ENCODE data around the gene HPD. TPM values are rescaled to one million over a fixed set of nuclear protein-coding genes. Genes with fewer than 3 reads are reported as not detected.

Gene HPD
- polyA plus RNA-seq, 1 of the 3 experiments (the other 2 are of a cell fraction) = 1.9 TPM

DNA sequence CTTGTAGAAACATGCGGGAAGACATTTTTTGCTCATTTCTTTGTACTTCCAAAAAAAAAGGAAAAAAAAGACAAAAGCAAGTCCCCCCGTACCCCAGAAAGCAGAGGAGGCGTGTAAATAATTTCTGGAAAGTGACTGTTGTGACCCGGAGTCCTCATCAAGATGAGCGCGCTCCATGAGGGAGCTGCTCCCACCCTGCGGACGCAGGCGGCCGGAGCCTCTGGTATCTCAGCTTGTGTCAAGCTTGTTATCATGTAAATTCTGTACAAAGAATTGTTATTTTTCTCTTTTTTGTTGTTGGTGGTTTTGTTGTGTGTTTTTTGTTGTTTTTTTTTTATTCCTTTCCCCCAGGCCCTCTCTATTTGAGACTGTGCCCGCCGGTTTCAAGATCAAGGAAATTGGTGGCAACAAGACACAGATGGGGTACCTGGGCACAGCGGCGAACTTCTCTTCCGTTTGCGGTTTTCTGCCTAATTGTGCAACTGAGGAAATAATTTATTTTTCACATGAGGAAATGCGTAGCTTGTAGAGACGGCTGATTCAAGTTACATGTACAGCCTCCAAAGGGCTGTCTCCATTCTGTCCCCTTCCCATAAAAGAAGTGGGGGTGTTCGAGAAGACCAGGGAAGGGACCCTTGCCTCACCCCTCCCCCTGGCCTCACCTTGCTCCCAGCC, 27.0 kb downstream of the HPD start:
- POLR2A ChIA-PET = no interaction called here
- H3K4me3 ChIP-seq (ENCODE audit: low read depth in 2 of 2, low read length in 1 of 2) = no peak overlapping the region
- WGBS (ENCODE audit: low lambda C conversion rate) = 97% methylated on average over 19 of the region's 19 CpGs

DNA sequence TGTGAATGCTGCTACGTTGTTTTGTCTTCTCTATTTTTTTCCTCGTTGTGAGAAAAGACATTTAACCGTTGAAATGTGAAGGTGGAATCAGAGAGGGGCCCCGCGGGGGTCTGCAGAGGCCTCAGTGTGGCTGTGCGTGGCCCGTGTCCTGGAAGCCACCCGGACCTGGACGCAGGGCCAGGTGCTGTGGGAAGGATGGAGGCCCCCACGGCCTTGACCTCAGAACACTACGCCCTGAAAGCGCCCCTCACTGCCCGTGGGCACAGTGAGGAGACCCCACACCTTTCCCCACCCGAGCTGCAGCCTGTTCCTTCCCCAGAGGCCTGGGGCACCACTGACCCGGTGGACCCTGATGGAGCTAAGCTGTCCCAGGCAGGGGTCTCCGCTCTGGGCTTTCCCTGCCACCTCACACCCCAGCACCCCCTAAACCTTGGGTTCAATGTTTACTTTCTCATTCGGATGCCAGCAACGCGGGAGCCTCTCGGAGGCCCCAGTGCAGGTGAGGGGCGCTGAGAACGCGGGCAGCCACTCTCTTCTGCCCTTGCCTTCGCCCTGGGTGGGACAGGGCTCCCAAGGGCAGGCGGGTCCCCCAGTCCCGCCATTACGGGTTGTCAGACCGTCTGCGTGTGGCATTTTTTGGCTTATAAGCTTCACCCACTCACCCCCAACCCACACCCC, 27.9 kb downstream of the HPD start:
- H3K9ac ChIP-seq = no peak overlapping the region
- 95% methylated on average over 21 of the region's 29 CpGs for WGBS (ENCODE audit: low lambda C conversion rate)
- H3K9me2 ChIP-seq = no peaks in the 10 kb centered on the region
- peaks cover 22% of the 10 kb centered on the region for H3F3A ChIP-seq (replicated peaks; ENCODE audit: insufficient read depth)
- no peaks in the 10 kb centered on the region for H3K9me3 ChIP-seq
- H3K36me3 ChIP-seq (replicated peaks in 1 of 2; ENCODE audit: control insufficient read depth in 1 of 2, insufficient read depth in 2 of 2, low read length in 1 of 2) = peaks cover 13 to 39% of the 10 kb centered on the region in 2 experiments
- H2AFZ ChIP-seq (ENCODE audit: low read depth) = no peak overlapping the region
- H3K4me3 ChIP-seq (ENCODE audit: low read depth in 2 of 2, low read length in 1 of 2) = no peak overlapping the region
- CTCF ChIA-PET = interaction anchor here (2.1 to 5.7 kb wide), 2 partner anchors 19 to 36 kb away, joined by 9 to 50 read pairs; partner anchors contain the start of gene RHOF
- no peaks in the 10 kb centered on the region for H3K27me3 ChIP-seq (ENCODE audit: insufficient read depth)
- no peaks in the 10 kb centered on the region for H3K79me2 ChIP-seq (ENCODE audit: insufficient read depth)
- no peaks in the 10 kb centered on the region for H4K20me1 ChIP-seq (ENCODE audit: insufficient read depth)
- no peak for DNase-seq
- TF ChIP-seq TAF1 (IDR thresholded peaks at IDR 0.05; ENCODE audit: borderline replicate concordance, low read depth, low read length) (no peak), FOSL2 (IDR thresholded peaks at IDR 0.05; ENCODE audit: borderline replicate concordance, low read depth) (no peak), RCOR1 (IDR thresholded peaks at IDR 0.05; ENCODE audit: low read length) (no peak), ELF1 (IDR thresholded peaks at IDR 0.05) (no peak), JUND (IDR thresholded peaks at IDR 0.05) (no peak), NRF1 (IDR thresholded peaks at IDR 0.05; ENCODE audit: low read depth, low read length) (no peak), TEAD4 (IDR thresholded peaks at IDR 0.05; ENCODE audit: borderline replicate concordance, insufficient read depth) (no peak)
- TF ChIP-seq, protein P1, sequence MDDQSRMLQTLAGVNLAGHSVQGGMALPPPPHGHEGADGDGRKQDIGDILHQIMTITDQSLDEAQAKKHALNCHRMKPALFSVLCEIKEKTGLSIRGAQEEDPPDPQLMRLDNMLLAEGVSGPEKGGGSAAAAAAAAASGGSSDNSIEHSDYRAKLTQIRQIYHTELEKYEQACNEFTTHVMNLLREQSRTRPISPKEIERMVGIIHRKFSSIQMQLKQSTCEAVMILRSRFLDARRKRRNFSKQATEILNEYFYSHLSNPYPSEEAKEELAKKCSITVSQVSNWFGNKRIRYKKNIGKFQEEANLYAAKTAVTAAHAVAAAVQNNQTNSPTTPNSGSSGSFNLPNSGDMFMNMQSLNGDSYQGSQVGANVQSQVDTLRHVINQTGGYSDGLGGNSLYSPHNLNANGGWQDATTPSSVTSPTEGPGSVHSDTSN (IDR thresholded peaks at IDR 0.05) = no peak
- TF ChIP-seq, protein P2, sequence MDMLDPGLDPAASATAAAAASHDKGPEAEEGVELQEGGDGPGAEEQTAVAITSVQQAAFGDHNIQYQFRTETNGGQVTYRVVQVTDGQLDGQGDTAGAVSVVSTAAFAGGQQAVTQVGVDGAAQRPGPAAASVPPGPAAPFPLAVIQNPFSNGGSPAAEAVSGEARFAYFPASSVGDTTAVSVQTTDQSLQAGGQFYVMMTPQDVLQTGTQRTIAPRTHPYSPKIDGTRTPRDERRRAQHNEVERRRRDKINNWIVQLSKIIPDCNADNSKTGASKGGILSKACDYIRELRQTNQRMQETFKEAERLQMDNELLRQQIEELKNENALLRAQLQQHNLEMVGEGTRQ (IDR thresholded peaks at IDR 0.05; ENCODE audit: borderline replicate concordance, low read depth, low read length) = no peak
- H3K27ac ChIP-seq (ENCODE audit: low read depth in 2 of 2, low read length in 1 of 2) = no peak overlapping the region
- H3K4me1 ChIP-seq (ENCODE audit: control insufficient read depth in 1 of 2, insufficient read depth in 2 of 2, low read depth in 1 of 2, low read length in 1 of 2) = peaks cover 0 to 4% of the 10 kb centered on the region in 2 experiments; a peak in 1 of 4 replicates
- no peak overlapping the region for H3K4me2 ChIP-seq
- POLR2A ChIA-PET = no interaction called here

More for the DNA sequence above, 27.0 kb downstream of the HPD start:
- no peaks in the 10 kb centered on the region for H4K20me1 ChIP-seq (ENCODE audit: insufficient read depth)
- no peak for TF ChIP-seq SMC3 (IDR thresholded peaks at IDR 0.05; ENCODE audit: low read depth, low read length)
- TF ChIP-seq, protein P3, sequence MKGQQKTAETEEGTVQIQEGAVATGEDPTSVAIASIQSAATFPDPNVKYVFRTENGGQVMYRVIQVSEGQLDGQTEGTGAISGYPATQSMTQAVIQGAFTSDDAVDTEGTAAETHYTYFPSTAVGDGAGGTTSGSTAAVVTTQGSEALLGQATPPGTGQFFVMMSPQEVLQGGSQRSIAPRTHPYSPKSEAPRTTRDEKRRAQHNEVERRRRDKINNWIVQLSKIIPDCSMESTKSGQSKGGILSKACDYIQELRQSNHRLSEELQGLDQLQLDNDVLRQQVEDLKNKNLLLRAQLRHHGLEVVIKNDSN (IDR thresholded peaks at IDR 0.05; ENCODE audit: borderline replicate concordance, low read depth) = no peak
- no peak for TF ChIP-seq JUND (IDR thresholded peaks at IDR 0.05)
- TF ChIP-seq NFIC (IDR thresholded peaks at IDR 0.05; ENCODE audit: borderline replicate concordance) = no peak
- TF ChIP-seq EP300 (IDR thresholded peaks at IDR 0.05; ENCODE audit: borderline replicate concordance in 1 of 2, low read depth in 1 of 2, low read length in 1 of 2) = no peak
- no peak for TF ChIP-seq TAF1 (IDR thresholded peaks at IDR 0.05; ENCODE audit: borderline replicate concordance, low read depth, low read length)
- TF ChIP-seq CHD2 (IDR thresholded peaks at IDR 0.05; ENCODE audit: low read length, partially characterized antibody) = no peak
- TF ChIP-seq YY1 (IDR thresholded peaks at IDR 0.05; ENCODE audit: low read depth) = no peak
- no peak for TF ChIP-seq FOXM1 (IDR thresholded peaks at IDR 0.05; ENCODE audit: low read depth)
- TF ChIP-seq, protein P4, sequence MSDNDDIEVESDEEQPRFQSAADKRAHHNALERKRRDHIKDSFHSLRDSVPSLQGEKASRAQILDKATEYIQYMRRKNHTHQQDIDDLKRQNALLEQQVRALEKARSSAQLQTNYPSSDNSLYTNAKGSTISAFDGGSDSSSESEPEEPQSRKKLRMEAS (IDR thresholded peaks at IDR 0.05; ENCODE audit: low read depth) = no peak
- TF ChIP-seq SIN3A (IDR thresholded peaks at IDR 0.05; ENCODE audit: borderline replicate concordance, low read depth, low read length) = no peak
- no peak for TF ChIP-seq FOSL2 (IDR thresholded peaks at IDR 0.05; ENCODE audit: borderline replicate concordance, low read depth)
- TF ChIP-seq, protein P5, sequence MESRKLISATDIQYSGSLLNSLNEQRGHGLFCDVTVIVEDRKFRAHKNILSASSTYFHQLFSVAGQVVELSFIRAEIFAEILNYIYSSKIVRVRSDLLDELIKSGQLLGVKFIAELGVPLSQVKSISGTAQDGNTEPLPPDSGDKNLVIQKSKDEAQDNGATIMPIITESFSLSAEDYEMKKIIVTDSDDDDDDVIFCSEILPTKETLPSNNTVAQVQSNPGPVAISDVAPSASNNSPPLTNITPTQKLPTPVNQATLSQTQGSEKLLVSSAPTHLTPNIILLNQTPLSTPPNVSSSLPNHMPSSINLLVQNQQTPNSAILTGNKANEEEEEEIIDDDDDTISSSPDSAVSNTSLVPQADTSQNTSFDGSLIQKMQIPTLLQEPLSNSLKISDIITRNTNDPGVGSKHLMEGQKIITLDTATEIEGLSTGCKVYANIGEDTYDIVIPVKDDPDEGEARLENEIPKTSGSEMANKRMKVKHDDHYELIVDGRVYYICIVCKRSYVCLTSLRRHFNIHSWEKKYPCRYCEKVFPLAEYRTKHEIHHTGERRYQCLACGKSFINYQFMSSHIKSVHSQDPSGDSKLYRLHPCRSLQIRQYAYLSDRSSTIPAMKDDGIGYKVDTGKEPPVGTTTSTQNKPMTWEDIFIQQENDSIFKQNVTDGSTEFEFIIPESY (IDR thresholded peaks at IDR 0.05; ENCODE audit: borderline replicate concordance, low read depth) = no peak
- H3K9me3 ChIP-seq = no peaks in the 10 kb centered on the region
- no peak overlapping the region for H3K9ac ChIP-seq
- no peaks in the 10 kb centered on the region for H3K27me3 ChIP-seq (ENCODE audit: insufficient read depth)
- H3K36me3 ChIP-seq (replicated peaks in 1 of 2; ENCODE audit: control insufficient read depth in 1 of 2, insufficient read depth in 2 of 2, low read length in 1 of 2) = peaks cover 13 to 39% of the 10 kb centered on the region in 2 experiments
- DNase-seq = no peak
- peaks cover 22% of the 10 kb centered on the region for H3F3A ChIP-seq (replicated peaks; ENCODE audit: insufficient read depth)
- no peak overlapping the region for H3K4me2 ChIP-seq
- no peaks in the 10 kb centered on the region for H3K9me2 ChIP-seq
- H2AFZ ChIP-seq (ENCODE audit: low read depth) = no peak overlapping the region
- no peak overlapping the region for H3K27ac ChIP-seq (ENCODE audit: low read depth in 2 of 2, low read length in 1 of 2)
- CTCF ChIA-PET = interaction anchor here (2.1 kb wide), 1 partner anchor 37 kb away, joined by 9 read pairs; the partner anchor contains the start of gene RHOF
- no peaks in the 10 kb centered on the region for H3K79me2 ChIP-seq (ENCODE audit: insufficient read depth)
- H3K4me1 ChIP-seq (ENCODE audit: control insufficient read depth in 1 of 2, insufficient read depth in 2 of 2, low read depth in 1 of 2, low read length in 1 of 2) = peaks cover 0 to 4% of the 10 kb centered on the region in 2 experiments; a peak in 1 of 4 replicates
